Ovary (tissue), 9 donors: Measurements from ENCODE around the gene ADAMTSL4. TPM values are rescaled to one million over a fixed set of nuclear protein-coding genes. Genes with fewer than 3 reads are reported as not detected.
"Not testable (repeated sequence)": the region's sequence is repeated elsewhere in the genome, so short reads cannot be mapped to it uniquely, and the experiment has no call there.

Experiments
- DNase-seq, 5 donors: peaks; one replicate each; pipeline ENCODE4 v3.0.0-alpha.2; 2019 to 2020
- H3K27ac ChIP-seq, 2 donors: fragments of 200-600 bp; one replicate each; pipeline versions ENCODE4 v1.5.1 to v1.8.0; 2019 to 2022
- H3K27me3 ChIP-seq: fragments of 200-600 bp; one replicate; pipeline ENCODE4 v1.8.0; 2022
- H3K36me3 ChIP-seq: fragments of 200-600 bp; sonication (generic); one replicate; pipeline ENCODE4 v1.5.1; 2019
- H3K4me1 ChIP-seq: one replicate; pipeline ENCODE4 v1.8.1; 2013; ENCODE audit warnings: mild to moderate bottlenecking, moderate library complexity; ENCODE audit not compliant: insufficient read depth
- H3K4me3 ChIP-seq: fragments of 200-600 bp; sonication (generic); one replicate; pipeline ENCODE4 v1.5.1; 2017
- H3K9me3 ChIP-seq, 2 donors: fragments of 200-600 bp in 1 of 2; sonication (generic) in 1 of 2; one replicate each; pipeline versions ENCODE4 v1.5.1 to v1.8.1; 2013 to 2019; ENCODE audit warnings: mild to moderate bottlenecking in 1 of 2, moderate library complexity in 1 of 2
- CTCF ChIP-seq, 3 donors: fragments of 450-650 bp in 2 of 3; fragments of 200-600 bp in 1 of 3; IDR thresholded peaks; one replicate each; pipeline versions ENCODE4 v1.5.1 to v1.8.0; 2016 to 2022; ENCODE audit warnings: antibody characterized with exemption in 3 of 3, mild to moderate bottlenecking in 1 of 3
- EP300 ChIP-seq: sonication (generic); formaldehyde crosslinking; IDR thresholded peaks from one replicate; pipeline ENCODE4 v1.6.1; 2017; ENCODE audit warnings: antibody characterized with exemption
- POLR2A ChIP-seq: fragments of 450-650 bp; IDR thresholded peaks from one replicate; pipeline ENCODE4 v1.6.1; 2017; ENCODE audit warnings: antibody characterized with exemption, mild to moderate bottlenecking, moderate library complexity
- WGBS, 3 donors: extraction: QIAGEN DNeasy Blood & Tissue Kit in 1 of 3; methylation state at CpG; one replicate each; pipeline versions ENCODE4 v1.1.5 to v1.1.7; 2013 to 2017; 5-methylcytosine and 5-hydroxymethylcytosine counted together
- intact Hi-C, 4 donors: fragments of 100-400 bp; cut with DNase I; formaldehyde crosslinking; loops; one replicate each; pipeline versions ENCODE4 v1.11.0 to v1.15.1; 2022 to 2023
- polyA plus RNA-seq, 2 donors: library from polyadenylated mRNA; stranded (reverse); fragments of 200-250 nt in 1 of 2; fragments of 350-450 nt in 1 of 2; fragmentation: Illumina TruSeq in 1 of 2; extraction: RNeasy Lipid Tissue Mini Kit (QIAGEN cat#74804) in 1 of 2; gene quantifications; one replicate each; pipeline ENCODE4 v1.2.3, GENCODE V29; 2013 to 2014
- total RNA-seq, 7 donors: library from RNA; depleted of rRNA in 2 of 7; stranded (reverse); fragments of >200 nt in 2 of 7; fragmentation: NEBNext Ultra II Directional in 3 of 7; extraction: Animal tissue kit (Norgen Biotek cat#: 25700) in 3 of 7; gene quantifications; one replicate each; pipeline versions ENCODE4 v1.1.0 to v1.2.4, GENCODE V29; 2016 to 2023
- donor health status: DM: no; HTN: no; CAD: no; lungs with moderate emphysema.
- donor health status: DM: no; HTN: no; CAD: no.
- donor health status: Bipolar disorder and iron deficiency.
- donor health status: DM: yes; HTN: yes; CAD: no.
- donor health status: DM: no; HTN: no; CAD: no.
- donor health status: DM: yes; HTN: yes; CAD: no.

The ADAMTSL4 gene
- total and polyA plus RNA-seq, 9 donors = 8.8 to 86.6 (median 17.0) TPM

- DNase-seq = no peak
- Histone ChIP-seq H3K27ac (no peak overlapping the region), H3K27me3 (no peaks in the 10 kb centered on the region), H3K4me1 (peaks cover 3% of the 10 kb centered on the region), H3K4me3 (no peak overlapping the region), H3K36me3 (no peaks in the 10 kb centered on the region), H3K9me3 (no peaks in the 10 kb centered on the region)
- WGBS, 3 donors = 79 to 97% (median 83%) methylated on average over 2 of the region's 2 CpGs
- TF ChIP-seq EP300 = no peak
- no peak for TF ChIP-seq POLR2A
- no peak for TF ChIP-seq CTCF (IDR thresholded peaks at IDR 0.05)
- intact Hi-C loops = no loop called here
These were observed 33.2 kb downstream of the ADAMTSL4 start for GRCh38 chr1:150582371-150582770.

- DNase-seq = no peak
- no peaks in the 10 kb centered on the region for H3K36me3 ChIP-seq
- WGBS, 3 donors = 91 to 95% (median 93%) methylated on average over 7 of the region's 7 CpGs
- H3K9me3 ChIP-seq = no peaks in the 10 kb centered on the region
- intact Hi-C loops = no loop called here
- no peak overlapping the region for H3K4me3 ChIP-seq
- no peak for TF ChIP-seq CTCF (IDR thresholded peaks at IDR 0.05)
- no peaks in the 10 kb centered on the region for H3K27me3 ChIP-seq
- H3K4me1 ChIP-seq = no peaks in the 10 kb centered on the region
- no peak overlapping the region for H3K27ac ChIP-seq
These were observed 47.1 kb downstream of the ADAMTSL4 start for GRCh38 chr1:150596095-150596892.

- WGBS, 3 donors = 67 to 74% (median 70%) methylated on average over 3 of the region's 3 CpGs
- no peak for DNase-seq
- Histone ChIP-seq H3K36me3 (no peaks in the 10 kb centered on the region), H3K4me3 (no peak overlapping the region), H3K27ac (no peak overlapping the region), H3K4me1 (no peaks in the 10 kb centered on the region), H3K9me3 (no peaks in the 10 kb centered on the region), H3K27me3 (no peaks in the 10 kb centered on the region)
- no peak for TF ChIP-seq POLR2A
- no peak for TF ChIP-seq EP300
- no peak for TF ChIP-seq CTCF (IDR thresholded peaks at IDR 0.05)
- intact Hi-C loops = no loop called here
These were observed 47.8 kb downstream of the ADAMTSL4 start for GRCh38 chr1:150596976-150597375.

- H3K4me1 ChIP-seq, intact Hi-C loops, H3K27ac ChIP-seq, DNase-seq, H3K4me3 ChIP-seq, H3K36me3 ChIP-seq, H3K9me3 ChIP-seq, H3K27me3 ChIP-seq: not testable (repeated sequence)
- 82 to 97% (median 89%) methylated on average over 4 of the region's 4 CpGs for WGBS, 3 donors
These were observed 49.1 kb downstream of the ADAMTSL4 start for GRCh38 chr1:150598346-150598745.

- intact Hi-C loops = no loop called here
- TF ChIP-seq EP300 = no peak
- TF ChIP-seq CTCF (IDR thresholded peaks at IDR 0.05) = no peak
- no peak for TF ChIP-seq POLR2A
- Histone ChIP-seq H3K27me3 (no peaks in the 10 kb centered on the region), H3K9me3 (no peaks in the 10 kb centered on the region), H3K4me3 (no peak overlapping the region), H3K4me1 (peaks cover 9% of the 10 kb centered on the region), H3K36me3 (no peaks in the 10 kb centered on the region), H3K27ac (no peak overlapping the region)
- no peak for DNase-seq
These were observed 52.3 kb downstream of the ADAMTSL4 start for GRCh38 chr1:150601540-150601939.

- H3K9me3 ChIP-seq, H3K4me3 ChIP-seq, H3K27ac ChIP-seq, H3K36me3 ChIP-seq, H3K27me3 ChIP-seq, intact Hi-C loops, H3K4me1 ChIP-seq, DNase-seq: not testable (repeated sequence)
- 90 to 91% (median 91%) methylated on average over 12 of the region's 12 CpGs for WGBS, 3 donors
These were observed 53.2 kb downstream of the ADAMTSL4 start for GRCh38 chr1:150602372-150602771.
